Measurements from ENCODE around the gene FBLN1. TPM values are rescaled to one million over a fixed set of nuclear protein-coding genes. Genes with fewer than 3 reads are reported as not detected.
"Not testable (repeated sequence)": the region's sequence is repeated elsewhere in the genome, so short reads cannot be mapped to it uniquely, and the experiment has no call there.

FBLN1 gene
- total and polyA plus RNA-seq, 2 of the 13 experiments (the other 11 are each of a cell fraction or from before 2014, with no cell fraction given) = 37.3 to 103 TPM

GRCh38 chr22:45493286-45493771 lies 9.4 kb upstream of the FBLN1 start:
- no peaks in the 10 kb centered on the region for H3K27me3 ChIP-seq (ENCODE audit: control insufficient read depth in 1 of 2, insufficient read depth in 2 of 2, low read length in 2 of 2)
- H3K36me3 ChIP-seq (replicated peaks in 1 of 2; ENCODE audit: control insufficient read depth in 1 of 2, insufficient read depth in 2 of 2, low read length in 2 of 2) = no peaks in the 10 kb centered on the region
- no peak for ATAC-seq
- 73% methylated on average over 13 of the region's 13 CpGs for WGBS (ENCODE audit: low lambda C conversion rate)
- no peak for DNase-seq (ENCODE audit: low spot score)
- H3K4me1 ChIP-seq (ENCODE audit: insufficient read depth, low read length) = peaks cover 73% of the 10 kb centered on the region
- H3K9ac ChIP-seq (ENCODE audit: insufficient read depth, low read depth, low read length) = no peak overlapping the region
- CTCF ChIA-PET (ENCODE audit: low intra/inter-chr PET ratio, low total read pairs) = no interaction called here
- no peak overlapping the region for H2AFZ ChIP-seq (ENCODE audit: low read length)
- no peak overlapping the region for H3K4me3 ChIP-seq (replicated peaks in 1 of 3; ENCODE audit: insufficient read depth in 1 of 3, low read depth in 2 of 3, low read length in 3 of 3)
- no TSS peak for BruUV-seq (replicated peaks)
- H3K79me2 ChIP-seq (ENCODE audit: insufficient read depth, low read length) = no peaks in the 10 kb centered on the region
- H3K9me3 ChIP-seq (ENCODE audit: low read length) = peaks cover 12% of the 10 kb centered on the region
- in situ Hi-C loops (cut with HindIII; ENCODE audit: extremely low pct_ligation_motif_present, low pct_unique_long_range_greater_than_20kb) = no loop called here
- H3K4me2 ChIP-seq (ENCODE audit: low read depth, low read length) = peak overlapping the region; percentile 11; the same call in 1 of the 2 replicates
- H3K27ac ChIP-seq (ENCODE audit: extremely low read length, insufficient read depth, low read length) = no peak overlapping the region
- FAIRE-seq = no peak
- H4K20me1 ChIP-seq (ENCODE audit: insufficient read depth, low read length) = no peaks in the 10 kb centered on the region
- intact Hi-C loops (cut with micrococcal nuclease; ENCODE audit: unreplicated experiment) = no loop called here
- TF ChIP-seq, protein P1, sequence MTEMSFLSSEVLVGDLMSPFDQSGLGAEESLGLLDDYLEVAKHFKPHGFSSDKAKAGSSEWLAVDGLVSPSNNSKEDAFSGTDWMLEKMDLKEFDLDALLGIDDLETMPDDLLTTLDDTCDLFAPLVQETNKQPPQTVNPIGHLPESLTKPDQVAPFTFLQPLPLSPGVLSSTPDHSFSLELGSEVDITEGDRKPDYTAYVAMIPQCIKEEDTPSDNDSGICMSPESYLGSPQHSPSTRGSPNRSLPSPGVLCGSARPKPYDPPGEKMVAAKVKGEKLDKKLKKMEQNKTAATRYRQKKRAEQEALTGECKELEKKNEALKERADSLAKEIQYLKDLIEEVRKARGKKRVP (CRISPR knock-in tag; IDR thresholded peaks at IDR 0.05) = peak in 1 of 2 experiments; percentile 61; a peak in 1 of 4 replicates
- TF ChIP-seq KLF15 (CRISPR knock-in tag; IDR thresholded peaks at IDR 0.05; ENCODE audit: borderline replicate concordance) (no peak), FOXM1 (CRISPR knock-in tag; IDR thresholded peaks at IDR 0.05) (no peak), CEBPG (CRISPR knock-in tag; IDR thresholded peaks at IDR 0.05) (peak; percentile 64), MZF1 (CRISPR knock-in tag; IDR thresholded peaks at IDR 0.05; ENCODE audit: borderline replicate concordance) (no peak), CBX1 (IDR thresholded peaks at IDR 0.05; ENCODE audit: low read depth) (no peak)
- TF ChIP-seq, protein P2, sequence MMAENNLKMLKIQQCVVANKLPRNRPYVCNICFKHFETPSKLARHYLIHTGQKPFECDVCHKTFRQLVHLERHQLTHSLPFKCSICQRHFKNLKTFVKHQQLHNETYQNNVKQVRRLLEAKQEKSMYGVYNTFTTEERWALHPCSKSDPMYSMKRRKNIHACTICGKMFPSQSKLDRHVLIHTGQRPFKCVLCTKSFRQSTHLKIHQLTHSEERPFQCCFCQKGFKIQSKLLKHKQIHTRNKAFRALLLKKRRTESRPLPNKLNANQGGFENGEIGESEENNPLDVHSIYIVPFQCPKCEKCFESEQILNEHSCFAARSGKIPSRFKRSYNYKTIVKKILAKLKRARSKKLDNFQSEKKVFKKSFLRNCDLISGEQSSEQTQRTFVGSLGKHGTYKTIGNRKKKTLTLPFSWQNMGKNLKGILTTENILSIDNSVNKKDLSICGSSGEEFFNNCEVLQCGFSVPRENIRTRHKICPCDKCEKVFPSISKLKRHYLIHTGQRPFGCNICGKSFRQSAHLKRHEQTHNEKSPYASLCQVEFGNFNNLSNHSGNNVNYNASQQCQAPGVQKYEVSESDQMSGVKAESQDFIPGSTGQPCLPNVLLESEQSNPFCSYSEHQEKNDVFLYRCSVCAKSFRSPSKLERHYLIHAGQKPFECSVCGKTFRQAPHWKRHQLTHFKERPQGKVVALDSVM (CRISPR knock-in tag; IDR thresholded peaks at IDR 0.05) = peak; percentile 29; the same call in 1 of the 2 replicates
- POLR2A ChIA-PET = no interaction called here

DNA sequence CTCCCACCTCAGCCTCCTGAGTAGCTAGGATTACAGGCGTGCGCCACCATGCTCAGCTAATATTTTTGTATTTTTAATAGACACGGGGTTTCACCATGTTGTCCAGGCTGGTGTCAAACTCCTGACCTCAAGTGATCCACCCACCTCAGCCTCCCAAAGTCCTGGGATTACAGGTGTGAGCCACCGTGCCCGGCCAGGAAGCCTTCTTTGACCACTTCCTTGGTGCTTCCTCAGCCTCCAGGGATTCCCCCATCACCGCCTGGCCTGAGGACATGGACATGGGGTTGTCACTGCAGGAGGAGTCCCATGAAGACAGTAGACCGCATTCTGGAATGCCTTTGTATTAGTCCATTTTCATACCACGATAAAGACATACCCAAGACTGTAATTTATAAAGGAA lies 8.4 kb upstream of the FBLN1 start:
- H3K79me2 ChIP-seq (ENCODE audit: insufficient read depth, low read length); POLR2A ChIA-PET; DNase-seq (ENCODE audit: low spot score); CTCF ChIA-PET (ENCODE audit: low intra/inter-chr PET ratio, low total read pairs); H3K9ac ChIP-seq (ENCODE audit: insufficient read depth, low read depth, low read length); H3K4me3 ChIP-seq (replicated peaks in 1 of 3; ENCODE audit: insufficient read depth in 1 of 3, low read depth in 2 of 3, low read length in 3 of 3); H2AFZ ChIP-seq (ENCODE audit: low read length); H3K27ac ChIP-seq (ENCODE audit: extremely low read length, insufficient read depth, low read length); H3K27me3 ChIP-seq (ENCODE audit: control insufficient read depth in 1 of 2, insufficient read depth in 2 of 2, low read length in 2 of 2); intact Hi-C loops (cut with micrococcal nuclease; ENCODE audit: unreplicated experiment); H4K20me1 ChIP-seq (ENCODE audit: insufficient read depth, low read length); BruUV-seq (replicated peaks); FAIRE-seq; H3K9me3 ChIP-seq (ENCODE audit: low read length); H3K4me2 ChIP-seq (ENCODE audit: low read depth, low read length); ATAC-seq; H3K36me3 ChIP-seq (replicated peaks in 1 of 2; ENCODE audit: control insufficient read depth in 1 of 2, insufficient read depth in 2 of 2, low read length in 2 of 2); in situ Hi-C loops (cut with HindIII; ENCODE audit: extremely low pct_ligation_motif_present, low pct_unique_long_range_greater_than_20kb): not testable (repeated sequence)
- 84% methylated on average over 8 of the region's 8 CpGs for WGBS (ENCODE audit: low lambda C conversion rate)
- H3K4me1 ChIP-seq (ENCODE audit: insufficient read depth, low read length) = peaks cover 83% of the 10 kb centered on the region

DNA sequence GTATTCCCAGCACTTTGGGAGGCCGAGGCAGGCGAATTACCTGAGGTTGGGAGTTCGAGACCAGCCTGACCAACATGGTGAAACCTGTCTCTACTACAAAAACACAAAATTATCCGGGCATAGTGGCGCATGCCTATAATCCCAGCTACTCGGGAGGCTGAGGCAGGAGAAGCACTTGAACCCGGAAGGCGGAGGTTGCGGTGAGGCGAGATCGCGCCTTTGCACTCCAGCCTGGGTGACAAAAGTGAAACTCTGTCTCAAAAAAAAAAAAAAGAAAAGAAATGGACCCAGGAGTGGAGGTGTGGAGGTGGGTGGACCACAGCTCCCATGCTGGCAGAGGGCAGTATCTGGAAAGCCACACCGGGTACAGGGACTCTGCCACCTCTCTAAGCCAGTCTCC lies 7.1 kb upstream of the FBLN1 start:
- intact Hi-C loops (cut with micrococcal nuclease; ENCODE audit: unreplicated experiment); H4K20me1 ChIP-seq (ENCODE audit: insufficient read depth, low read length); H3K9me3 ChIP-seq (ENCODE audit: low read length); DNase-seq (ENCODE audit: low spot score); H3K4me3 ChIP-seq (replicated peaks in 1 of 3; ENCODE audit: insufficient read depth in 1 of 3, low read depth in 2 of 3, low read length in 3 of 3); BruUV-seq (replicated peaks); H3K27me3 ChIP-seq (ENCODE audit: control insufficient read depth in 1 of 2, insufficient read depth in 2 of 2, low read length in 2 of 2); POLR2A ChIA-PET; H3K36me3 ChIP-seq (replicated peaks in 1 of 2; ENCODE audit: control insufficient read depth in 1 of 2, insufficient read depth in 2 of 2, low read length in 2 of 2); H3K4me2 ChIP-seq (ENCODE audit: low read depth, low read length); H2AFZ ChIP-seq (ENCODE audit: low read length); CTCF ChIA-PET (ENCODE audit: low intra/inter-chr PET ratio, low total read pairs); H3K79me2 ChIP-seq (ENCODE audit: insufficient read depth, low read length); FAIRE-seq; H3K27ac ChIP-seq (ENCODE audit: extremely low read length, insufficient read depth, low read length); H3K9ac ChIP-seq (ENCODE audit: insufficient read depth, low read depth, low read length); in situ Hi-C loops (cut with HindIII; ENCODE audit: extremely low pct_ligation_motif_present, low pct_unique_long_range_greater_than_20kb); ATAC-seq: not testable (repeated sequence)
- WGBS (ENCODE audit: low lambda C conversion rate) = 96% methylated on average over 13 of the region's 13 CpGs
- peaks cover 87% of the 10 kb centered on the region for H3K4me1 ChIP-seq (ENCODE audit: insufficient read depth, low read length)

Data from HepG2 (cell line).